ENCODE measurements around the gene MAD1L1. TPM values are rescaled to one million over a fixed set of nuclear protein-coding genes. Genes with fewer than 3 reads are reported as not detected.

MAD1L1 gene
- total RNA-seq, 2 experiments from 2014 or later, result 40.0 to 44.7 TPM

DNA sequence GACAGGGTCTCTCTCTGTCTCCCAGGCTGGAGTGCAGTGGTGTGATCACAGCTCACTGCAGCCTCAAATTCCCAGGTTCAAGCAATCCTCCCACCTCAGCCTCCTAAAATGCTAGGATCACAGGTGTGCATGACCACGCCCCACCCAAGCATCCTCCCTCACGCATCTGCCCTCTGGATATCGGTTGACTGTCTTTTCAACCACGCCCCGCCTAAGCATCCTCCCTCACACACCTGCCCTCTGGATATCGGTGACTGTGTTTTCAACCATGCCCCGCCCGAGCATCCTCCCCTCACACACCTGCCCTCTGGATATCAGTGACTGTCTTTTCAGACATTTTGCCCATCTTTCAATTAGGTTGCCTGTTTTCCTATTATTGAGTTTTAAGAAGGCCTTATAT lies 140.5 kb downstream of the MAD1L1 start:
- Mint-ChIP-seq H3K27ac (no peak overlapping the region), H3K27me3 (no peaks in the 10 kb centered on the region), H3K4me3 (no peak overlapping the region), H3K4me1 (ENCODE audit: low read depth) (peaks cover 15% of the 10 kb centered on the region), H3K36me3 (ENCODE audit: low read depth) (no peaks in the 10 kb centered on the region), H3K9me3 (no peaks in the 10 kb centered on the region)
- DNase-seq, result no peak
- ATAC-seq, result no peak
- CTCF ChIA-PET, result no interaction called here
- TF ChIP-seq, protein P1, sequence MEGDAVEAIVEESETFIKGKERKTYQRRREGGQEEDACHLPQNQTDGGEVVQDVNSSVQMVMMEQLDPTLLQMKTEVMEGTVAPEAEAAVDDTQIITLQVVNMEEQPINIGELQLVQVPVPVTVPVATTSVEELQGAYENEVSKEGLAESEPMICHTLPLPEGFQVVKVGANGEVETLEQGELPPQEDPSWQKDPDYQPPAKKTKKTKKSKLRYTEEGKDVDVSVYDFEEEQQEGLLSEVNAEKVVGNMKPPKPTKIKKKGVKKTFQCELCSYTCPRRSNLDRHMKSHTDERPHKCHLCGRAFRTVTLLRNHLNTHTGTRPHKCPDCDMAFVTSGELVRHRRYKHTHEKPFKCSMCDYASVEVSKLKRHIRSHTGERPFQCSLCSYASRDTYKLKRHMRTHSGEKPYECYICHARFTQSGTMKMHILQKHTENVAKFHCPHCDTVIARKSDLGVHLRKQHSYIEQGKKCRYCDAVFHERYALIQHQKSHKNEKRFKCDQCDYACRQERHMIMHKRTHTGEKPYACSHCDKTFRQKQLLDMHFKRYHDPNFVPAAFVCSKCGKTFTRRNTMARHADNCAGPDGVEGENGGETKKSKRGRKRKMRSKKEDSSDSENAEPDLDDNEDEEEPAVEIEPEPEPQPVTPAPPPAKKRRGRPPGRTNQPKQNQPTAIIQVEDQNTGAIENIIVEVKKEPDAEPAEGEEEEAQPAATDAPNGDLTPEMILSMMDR (IDR thresholded peaks at IDR 0.05), result no peak
- POLR2A ChIA-PET, result no interaction called here
- intact Hi-C loops (cut with micrococcal nuclease), result no loop called here

DNA sequence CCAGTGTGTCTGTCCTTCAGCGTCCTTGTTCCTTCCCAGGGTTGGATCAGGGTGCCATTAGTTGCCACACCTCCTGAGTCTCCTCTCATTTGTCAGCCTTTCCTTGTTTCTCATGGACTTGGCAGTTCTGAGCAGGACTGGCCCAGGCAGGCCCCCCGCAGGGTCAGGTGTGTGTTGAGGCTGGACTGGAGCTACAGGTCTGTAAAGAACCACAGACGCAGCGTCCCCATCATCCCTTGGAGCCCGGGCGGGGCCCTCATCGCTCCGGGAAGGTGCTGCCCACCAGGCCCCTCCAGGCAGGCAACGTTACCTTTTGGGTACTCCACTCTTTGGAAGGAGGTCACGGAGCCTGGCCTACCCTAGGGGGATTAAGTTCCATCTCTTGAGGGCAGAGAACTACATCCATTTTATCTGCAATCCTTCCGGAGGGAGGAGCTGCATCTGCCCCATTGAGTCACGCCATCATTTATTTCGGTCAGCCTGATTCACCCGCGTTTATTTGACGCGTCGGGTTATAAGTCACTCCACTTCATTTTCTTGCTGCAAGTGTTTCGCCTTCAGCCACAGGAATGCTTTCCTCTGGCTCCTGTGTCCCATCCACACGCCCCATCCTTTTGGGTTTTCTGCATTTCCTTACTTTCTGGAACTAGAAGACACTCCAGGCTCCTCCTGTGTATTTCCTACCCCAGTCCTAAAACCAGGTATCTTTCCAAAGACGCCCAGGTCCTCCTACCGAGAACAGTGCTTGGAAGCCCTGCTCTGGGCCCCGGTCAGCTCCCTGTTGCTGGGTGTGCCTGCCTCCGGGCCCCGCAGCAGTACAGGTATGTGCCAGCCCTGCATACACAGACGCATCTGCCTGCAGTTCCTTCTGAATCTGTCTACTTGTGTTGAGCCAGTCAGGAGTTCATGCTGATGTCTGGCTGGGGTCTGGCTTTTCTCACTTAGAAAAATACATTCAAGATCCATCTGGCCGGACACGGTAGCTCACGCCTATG lies 141.9 kb downstream of the MAD1L1 start:
- no peaks in the 10 kb centered on the region for H3K36me3 Mint-ChIP-seq (ENCODE audit: low read depth)
- TF ChIP-seq, protein P1 (IDR thresholded peaks at IDR 0.05), result no peak
- no peaks in the 10 kb centered on the region for H3K9me3 Mint-ChIP-seq
- CTCF ChIA-PET, result no interaction called here
- no peaks in the 10 kb centered on the region for H3K27me3 Mint-ChIP-seq
- peaks cover 15% of the 10 kb centered on the region for H3K4me1 Mint-ChIP-seq (ENCODE audit: low read depth)
- DNase-seq, result no peak
- no peak overlapping the region for H3K4me3 Mint-ChIP-seq
- intact Hi-C loops (cut with micrococcal nuclease), result no loop called here
- ATAC-seq, result no peak
- no peak overlapping the region for H3K27ac Mint-ChIP-seq
- POLR2A ChIA-PET, result no interaction called here

DNA sequence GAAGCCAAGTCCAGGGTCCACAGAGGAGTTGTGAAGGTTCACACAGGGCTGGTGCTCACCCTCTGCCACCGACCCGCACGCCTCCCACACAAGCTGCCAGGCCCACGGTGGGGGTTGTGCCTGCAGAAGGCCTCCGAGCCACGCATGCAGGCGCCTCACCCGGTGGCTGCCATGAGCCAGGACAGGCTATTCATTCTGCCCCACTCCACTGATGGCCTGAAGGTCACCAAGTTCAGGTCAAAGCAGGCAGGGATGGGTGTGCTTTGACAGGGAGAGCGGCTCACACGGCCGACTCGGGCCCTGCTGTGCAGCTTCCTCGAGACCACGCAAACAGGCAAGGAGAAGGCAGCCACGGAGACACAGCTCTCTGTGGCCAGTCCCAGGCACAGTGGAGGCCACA lies 143.9 kb downstream of the MAD1L1 start:
- peaks cover 3% of the 10 kb centered on the region for H3K36me3 Mint-ChIP-seq (ENCODE audit: low read depth)
- H3K27me3 Mint-ChIP-seq, result no peaks in the 10 kb centered on the region

DNA sequence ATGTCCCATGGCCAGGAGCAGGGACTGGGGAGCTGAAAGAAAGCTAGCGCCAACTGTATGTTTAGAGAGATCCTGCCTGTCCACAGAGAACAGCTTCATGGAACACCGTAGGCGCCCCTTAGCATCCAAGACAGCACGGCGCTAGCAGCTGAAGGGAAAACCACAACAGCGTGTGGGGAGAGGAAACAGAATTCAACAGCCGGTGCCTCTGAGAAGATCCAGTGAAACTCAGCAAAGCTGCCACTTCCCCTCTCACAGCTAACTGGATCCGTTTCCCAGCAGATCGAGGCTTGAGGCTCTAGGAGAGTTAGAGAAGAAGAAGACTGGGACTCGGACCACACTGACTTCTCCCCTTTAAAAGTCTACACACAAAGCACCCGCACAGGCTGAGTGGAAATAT lies 145.0 kb downstream of the MAD1L1 start:
- Mint-ChIP-seq H3K27me3 (no peaks in the 10 kb centered on the region), H3K36me3 (ENCODE audit: low read depth) (peaks cover 3% of the 10 kb centered on the region), H3K27ac (no peak overlapping the region), H3K4me3 (no peak overlapping the region), H3K9me3 (no peaks in the 10 kb centered on the region), H3K4me1 (ENCODE audit: low read depth) (peaks cover 30% of the 10 kb centered on the region)
- DNase-seq, result no peak
- ATAC-seq, result no peak
- intact Hi-C loops (cut with micrococcal nuclease), result no loop called here
- TF ChIP-seq, protein P1 (IDR thresholded peaks at IDR 0.05), result no peak
- POLR2A ChIA-PET, result no interaction called here
- CTCF ChIA-PET, result no interaction called here

More for the DNA sequence above, 143.9 kb downstream of the MAD1L1 start:
- ChIA-PET POLR2A (no interaction called here), CTCF (no interaction called here)
- TF ChIP-seq, protein P1 (IDR thresholded peaks at IDR 0.05), result no peak
- Mint-ChIP-seq H3K27ac (no peak overlapping the region), H3K4me3 (no peak overlapping the region), H3K9me3 (no peaks in the 10 kb centered on the region), H3K4me1 (ENCODE audit: low read depth) (peaks cover 23% of the 10 kb centered on the region)
- ATAC-seq, result no peak
- DNase-seq, result no peak
- intact Hi-C loops (cut with micrococcal nuclease), result no loop called here

DNA sequence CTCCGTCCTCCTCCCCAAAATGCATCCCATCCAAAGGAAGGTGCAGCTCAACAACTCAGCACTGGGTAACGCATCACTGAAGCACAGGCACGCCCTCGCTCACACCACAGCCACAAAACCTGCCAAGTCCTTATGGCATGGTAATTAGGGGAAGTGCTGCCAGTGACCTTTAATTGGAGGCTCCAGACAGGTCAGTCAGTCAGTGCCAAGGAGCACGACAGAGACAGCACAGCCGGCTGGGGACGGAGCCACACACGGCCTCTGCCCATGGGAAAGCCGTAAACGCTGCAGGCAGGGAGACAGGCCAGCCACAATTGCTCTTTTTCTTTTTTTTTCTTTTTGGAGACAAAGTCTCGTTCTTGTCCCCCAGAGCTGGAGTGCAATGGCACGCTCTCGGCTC lies 146.5 kb downstream of the MAD1L1 start:
- ChIA-PET CTCF (interaction anchor here (1.2 kb wide), 1 partner anchor 13 kb away, joined by 3 read pairs; no protein-coding TSS in a partner anchor), POLR2A (interaction anchor here (1.6 to 1.7 kb wide), 2 partner anchors 9 to 20 kb away, joined by 5 to 6 read pairs; no protein-coding TSS in a partner anchor)
- no peak overlapping the region for H3K4me3 Mint-ChIP-seq

More for the DNA sequence above, 146.5 kb downstream of the MAD1L1 start:
- Mint-ChIP-seq H3K27me3 (no peaks in the 10 kb centered on the region), H3K36me3 (ENCODE audit: low read depth) (peaks cover 3% of the 10 kb centered on the region), H3K27ac (no peak overlapping the region), H3K4me1 (ENCODE audit: low read depth) (peaks cover 30% of the 10 kb centered on the region), H3K9me3 (no peaks in the 10 kb centered on the region)
- no peak for DNase-seq
- TF ChIP-seq, protein P1 (IDR thresholded peaks at IDR 0.05), result no peak
- intact Hi-C loops (cut with micrococcal nuclease), result no loop called here
- no peak for ATAC-seq

Measured in activated CD8-positive, alpha-beta T cell treated with anti-CD3 and anti-CD28 coated beads for 36 hours (primary cell).